ENCODE results near the gene DEFB128.

GRCh38 chr20:235891-236290, 46.4 kb upstream of the DEFB128 start:
- TF ChIP-seq CTCF (IDR thresholded peaks at IDR 0.05) (peak; percentile 42), ZFX (IDR thresholded peaks at IDR 0.05; ENCODE audit: borderline replicate concordance) (no peak)

All from 22Rv1 (cell line).